Keratinocyte (primary cell): ENCODE results near the gene APEX1. TPM values are rescaled to one million over a fixed set of nuclear protein-coding genes. Genes with fewer than 3 reads are reported as not detected.
"Not testable (repeated sequence)": the region's sequence is repeated elsewhere in the genome, so short reads cannot be mapped to it uniquely, and the experiment has no call there.

Experiments
- DNase-seq: peaks from one replicate; pipeline ENCODE4 v3.0.0-alpha.2; 2011; ENCODE audit warnings: low read depth, missing footprints, low spot score
- FAIRE-seq: peaks from 2 replicates; lab custom pipeline; 2011; peaks lifted over from hg19 to GRCh38; lab: Jason Lieb, UNC
- H2AFZ ChIP-seq: 2 replicates; pipeline ENCODE4 v1.6.0; 2012; ENCODE audit warnings: low read length, control low read depth, inconsistent platforms; ENCODE audit not compliant: control insufficient read depth
- H3K27ac ChIP-seq: 2 replicates; pipeline ENCODE4 v1.5.1; 2011; ENCODE audit warnings: low read length; ENCODE audit not compliant: control insufficient read depth, insufficient read depth
- H3K27me3 ChIP-seq: 3 replicates; pipeline ENCODE4 v1.6.0; 2011; ENCODE audit warnings: low read length; ENCODE audit not compliant: control insufficient read depth, insufficient read depth; ENCODE audit errors: extremely low read depth
- H3K36me3 ChIP-seq, 2 experiments: 2 replicates in 1 of 2; 3 replicates in 1 of 2; pipeline ENCODE4 v1.5.1; 2011; ENCODE audit warnings: low read length in 2 of 2, mild to moderate bottlenecking in 1 of 2; ENCODE audit not compliant: control insufficient read depth in 2 of 2, insufficient read depth in 2 of 2; ENCODE audit errors: extremely low read depth in 1 of 2
- H3K4me1 ChIP-seq: 3 replicates; pipeline ENCODE4 v1.5.1; 2011; ENCODE audit warnings: low read length; ENCODE audit not compliant: control insufficient read depth, insufficient read depth; ENCODE audit errors: extremely low read depth
- H3K4me2 ChIP-seq: 3 replicates; pipeline ENCODE4 v1.6.0; 2011; ENCODE audit warnings: low read depth, low read length; ENCODE audit not compliant: control insufficient read depth, insufficient read depth; ENCODE audit errors: extremely low read depth
- H3K4me3 ChIP-seq, 3 experiments: fragments of 200-600 bp in 1 of 3; sonication (generic) in 1 of 3; 2 replicates in 2 of 3; 3 replicates in 1 of 3; pipeline ENCODE4 v1.5.1; 2011 to 2016; ENCODE audit warnings: low read length in 3 of 3, mild to moderate bottlenecking in 3 of 3, control low read depth in 2 of 3, inconsistent platforms in 1 of 3, low read depth in 1 of 3, mixed read lengths in 1 of 3, mixed run types in 1 of 3, moderate library complexity in 1 of 3; ENCODE audit not compliant: control insufficient read depth in 2 of 3, insufficient read depth in 2 of 3; ENCODE audit errors: extremely low read depth in 1 of 3
- H3K79me2 ChIP-seq: 2 replicates; pipeline ENCODE4 v1.6.0; 2012; ENCODE audit warnings: low read length; ENCODE audit not compliant: control insufficient read depth, insufficient read depth
- H3K9ac ChIP-seq: 3 replicates; pipeline ENCODE4 v1.6.0; 2011; ENCODE audit warnings: low read length; ENCODE audit not compliant: control insufficient read depth, insufficient read depth; ENCODE audit errors: extremely low read depth
- H3K9me1 ChIP-seq: 3 replicates; pipeline ENCODE4 v1.6.0; 2011; ENCODE audit warnings: low read length; ENCODE audit not compliant: control insufficient read depth, insufficient read depth; ENCODE audit errors: extremely low read depth
- H3K9me3 ChIP-seq: 2 replicates; pipeline ENCODE4 v1.5.1; 2012; ENCODE audit warnings: low read depth, low read length; ENCODE audit not compliant: control insufficient read depth
- H4K20me1 ChIP-seq: 3 replicates; pipeline ENCODE4 v1.6.0; 2011; ENCODE audit warnings: low read length; ENCODE audit not compliant: control insufficient read depth, insufficient read depth; ENCODE audit errors: extremely low read depth
- CTCF ChIP-seq, 3 experiments: IDR thresholded peaks in 1 of 3; conservative IDR thresholded peaks in 1 of 3; optimal IDR thresholded peaks in 1 of 3; 2 replicates in 2 of 3; 3 replicates in 1 of 3; pipeline versions ENCODE3 to v1.5.1; 2011; ENCODE audit warnings: low read length in 3 of 3, mild to moderate bottlenecking in 3 of 3, moderate library complexity in 2 of 3, control low read depth in 1 of 3, inconsistent platforms in 1 of 3; ENCODE audit not compliant: insufficient read depth in 2 of 3; ENCODE audit errors: extremely low read depth in 1 of 3
- EZH2 ChIP-seq: IDR thresholded peaks from one replicate; pipeline ENCODE4 v1.6.1; 2012; ENCODE audit warnings: inconsistent platforms, mild to moderate bottlenecking, low read length, moderate library complexity
- dilution Hi-C: fragments of 300-500 bp; cut with MboI; formaldehyde crosslinking; loops from one replicate; pipeline ENCODE4 v1.7.0; 2020; ENCODE audit warnings: low sequenced_read_pairs; ENCODE audit not compliant: extremely low pct_ligation_motif_present
- polyA plus RNA-seq, 5 experiments: library from polyadenylated mRNA; depleted of rRNA in 3 of 5; stranded (reverse) in 3 of 5; stranded (forward) in 1 of 5; unstranded in 1 of 5; fragments of >200 nt; gene quantifications; 1 replicate in 1 of 5; 2 replicates in 3 of 5; 3 replicates in 1 of 5; pipeline versions ENCODE4 v1.2.1 to v1.2.3, GENCODE V29; 2011 to 2012; ENCODE audit warnings: missing spikeins in 2 of 5, low read depth in 1 of 5, low replicate concordance in 1 of 5

APEX1 gene
- polyA plus RNA-seq, 1 donor (not counting 4 experiments of a cell fraction or from before 2014, with no cell fraction given), result 234 TPM

GRCh38 chr14:20446889-20447288 lies 8.1 kb upstream of the APEX1 start:
- dilution Hi-C loops, result no loop called here
- TF ChIP-seq CTCF (optimal IDR thresholded peaks at IDR 0.05 in 1 of 3, IDR thresholded peaks at IDR 0.05 in 1 of 3, conservative IDR thresholded peaks at IDR 0.05 in 1 of 3; ENCODE audit: extremely low read depth in 1 of 3, insufficient read depth in 2 of 3, low read length in 3 of 3) (no peak), EZH2 (no peak)

GRCh38 chr14:20452831-20453230 lies 2.2 kb upstream of the APEX1 start:
- dilution Hi-C loops, result not testable (repeated sequence)

More at GRCh38 chr14:20446889-20447288, 8.1 kb upstream of the APEX1 start:
- Histone ChIP-seq H3K79me2 (no peaks in the 10 kb centered on the region), H3K27me3 (no peaks in the 10 kb centered on the region), H3K9me3 (no peaks in the 10 kb centered on the region), H3K27ac (no peak overlapping the region), H3K4me2 (no peak overlapping the region), H3K9ac (no peak overlapping the region), H3K4me3 (no peak overlapping the region), H4K20me1 (no peaks in the 10 kb centered on the region), H2AFZ (no peak overlapping the region), H3K36me3 (peaks cover 11 to 14% of the 10 kb centered on the region in 2 experiments), H3K9me1 (no peaks in the 10 kb centered on the region), H3K4me1 (no peaks in the 10 kb centered on the region)
- FAIRE-seq, result no peak
- no peak for DNase-seq

More at GRCh38 chr14:20452831-20453230, 2.2 kb upstream of the APEX1 start:
- H3K4me2 ChIP-seq, H3K9me3 ChIP-seq, DNase-seq, H2AFZ ChIP-seq, FAIRE-seq, H3K9me1 ChIP-seq, H3K4me3 ChIP-seq, H3K27me3 ChIP-seq, H3K9ac ChIP-seq, H4K20me1 ChIP-seq, H3K27ac ChIP-seq: not testable (repeated sequence)
- Histone ChIP-seq H3K79me2 (peaks cover 35% of the 10 kb centered on the region), H3K4me1 (peaks cover 11% of the 10 kb centered on the region), H3K36me3 (peaks cover 14 to 17% of the 10 kb centered on the region in 2 experiments)
